Neuron (in vitro differentiated cells): ENCODE results near the gene EXOC3L1.

Source experiments
- H2AFZ ChIP-seq: one replicate; pipeline ENCODE4 v1.6.1; 2013; ENCODE audit warnings: low read depth, mild to moderate bottlenecking, inconsistent platforms, low read length, moderate library complexity
- H3K27me3 ChIP-seq: one replicate; pipeline ENCODE4 v1.6.1; 2013; ENCODE audit warnings: low read length; ENCODE audit not compliant: insufficient read depth
- H3K36me3 ChIP-seq: one replicate; pipeline ENCODE4 v1.6.1; 2013; ENCODE audit warnings: low read length; ENCODE audit not compliant: insufficient read depth
- H3K4me1 ChIP-seq: one replicate; pipeline ENCODE4 v1.6.1; 2013; ENCODE audit warnings: low read length; ENCODE audit not compliant: insufficient read depth
- H3K4me3 ChIP-seq: 2 replicates; pipeline ENCODE4 v1.5.1; 2013; ENCODE audit warnings: mild to moderate bottlenecking, low read length, moderate library complexity
- H3K9me3 ChIP-seq: one replicate; pipeline ENCODE4 v1.6.1; 2013; ENCODE audit warnings: low read length

EXOC3L1 gene

DNA sequence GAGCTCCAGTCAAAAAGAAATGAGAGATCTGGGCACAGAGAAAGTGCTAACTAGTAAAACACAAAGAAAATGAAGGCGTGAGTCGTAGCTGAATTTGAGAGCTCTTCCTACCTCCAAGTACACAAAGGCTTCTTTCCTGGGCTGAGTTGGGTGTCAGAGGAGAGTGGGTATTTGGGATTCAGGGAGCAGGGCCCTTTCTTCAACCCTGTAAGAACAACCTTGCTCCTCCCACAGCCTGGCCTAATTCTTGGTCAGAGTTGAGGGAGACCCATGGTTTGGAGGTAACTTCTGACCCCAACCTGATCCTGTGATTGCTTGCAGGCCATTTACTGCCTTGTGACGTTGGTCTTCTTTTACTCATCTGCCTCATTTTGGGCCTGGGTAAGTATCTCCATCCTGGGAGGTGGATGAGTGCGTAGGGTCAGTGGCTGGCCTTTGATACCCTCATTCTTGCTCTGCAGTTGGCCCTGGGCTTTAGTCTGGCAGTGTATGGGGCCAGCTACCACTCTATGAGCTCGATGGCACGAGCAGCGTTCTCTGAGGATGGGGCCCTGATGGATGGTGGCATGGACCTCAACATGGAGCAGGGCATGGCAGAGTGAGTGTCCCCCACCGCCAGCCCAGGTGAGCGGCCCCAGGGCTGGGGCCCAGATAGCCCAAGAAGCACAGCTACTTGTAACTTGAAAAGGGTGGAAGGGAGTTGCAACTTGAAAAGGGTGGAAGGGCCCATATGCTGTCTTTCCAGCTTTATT lies 38.3 kb upstream of the EXOC3L1 start:
- H3K36me3 ChIP-seq = peaks cover 37% of the 10 kb centered on the region

DNA sequence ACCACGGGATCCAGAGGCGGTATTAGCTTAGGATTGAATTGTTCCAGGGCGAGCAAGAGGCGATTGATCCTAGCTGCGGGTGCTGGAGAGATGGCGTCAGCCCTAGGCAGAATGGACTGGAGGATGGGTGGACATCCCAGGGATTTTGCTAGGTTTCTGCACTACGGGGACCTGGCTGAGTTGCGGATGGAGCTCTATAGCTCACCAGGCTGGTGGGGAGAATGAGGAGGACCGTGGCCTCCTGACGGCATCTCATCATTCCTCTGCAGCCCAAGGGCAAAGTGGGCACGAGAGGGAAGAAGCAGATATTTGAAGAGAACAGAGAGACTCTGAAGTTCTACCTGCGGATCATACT lies 37.6 kb upstream of the EXOC3L1 start:
- Histone ChIP-seq H3K4me1 (peaks cover 21% of the 10 kb centered on the region), H3K4me3 (peak overlapping the region; percentile 80), H3K36me3 (peaks cover 40% of the 10 kb centered on the region), H3K9me3 (no peaks in the 10 kb centered on the region), H3K27me3 (no peaks in the 10 kb centered on the region), H2AFZ (peak overlapping the region; percentile 57)

More for the DNA sequence above, 38.3 kb upstream of the EXOC3L1 start:
- Histone ChIP-seq H3K9me3 (no peaks in the 10 kb centered on the region), H3K27me3 (no peaks in the 10 kb centered on the region), H3K4me3 (peak overlapping the region; percentile 80), H3K4me1 (peaks cover 21% of the 10 kb centered on the region), H2AFZ (no peak overlapping the region)

DNA sequence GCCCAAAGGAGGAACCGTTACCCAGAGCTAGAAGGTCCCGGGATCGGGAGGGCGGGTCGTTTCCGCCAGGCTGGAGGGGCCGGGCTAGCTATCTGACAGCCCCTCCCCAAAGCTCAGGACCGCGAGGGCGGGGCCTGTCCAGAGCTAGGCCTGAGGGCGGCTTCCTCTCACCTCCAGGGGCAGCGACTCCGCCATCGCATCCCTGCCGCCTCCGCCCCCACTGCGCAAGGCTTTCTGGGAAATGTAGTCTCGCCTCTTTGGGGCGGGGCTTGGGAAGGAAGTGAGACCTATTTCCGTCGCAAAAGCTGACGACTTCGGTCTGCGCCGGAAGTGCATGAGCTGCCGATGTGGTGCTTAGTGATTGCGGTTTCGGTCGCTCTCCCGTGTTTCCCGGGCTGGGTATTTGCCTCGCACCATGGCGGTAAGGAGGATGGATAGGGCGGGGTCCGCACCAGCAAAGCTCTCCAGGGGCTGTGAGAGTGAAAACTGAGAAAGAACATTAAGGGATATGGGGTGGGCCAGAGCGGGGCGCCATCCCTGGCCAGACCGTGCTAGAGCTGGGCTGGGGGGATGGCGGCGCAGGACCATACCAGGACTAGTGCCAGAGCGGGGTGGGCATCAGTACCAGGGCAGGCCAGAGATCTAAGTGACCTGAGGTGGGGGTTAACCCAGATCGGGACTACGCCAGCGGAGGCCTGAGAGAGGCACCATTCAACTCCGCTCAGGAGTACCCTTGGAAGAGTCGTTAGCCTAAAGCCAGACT lies 37.0 kb upstream of the EXOC3L1 start, which contains the start of gene TMEM208:
TSS of gene TMEM208 (plus strand) at position 327 of the 763 bp plus-strand sequence. CDS start at position 416, 89 bp downstream.
- no peaks in the 10 kb centered on the region for H3K27me3 ChIP-seq
- H3K36me3 ChIP-seq = peaks cover 40% of the 10 kb centered on the region
- no peaks in the 10 kb centered on the region for H3K9me3 ChIP-seq
- H3K4me1 ChIP-seq = peaks cover 21% of the 10 kb centered on the region
- peak within 1 kb of the TSS; percentile 80 for H3K4me3 ChIP-seq
- H2AFZ ChIP-seq = peak within 1 kb of the TSS; percentile 57

DNA sequence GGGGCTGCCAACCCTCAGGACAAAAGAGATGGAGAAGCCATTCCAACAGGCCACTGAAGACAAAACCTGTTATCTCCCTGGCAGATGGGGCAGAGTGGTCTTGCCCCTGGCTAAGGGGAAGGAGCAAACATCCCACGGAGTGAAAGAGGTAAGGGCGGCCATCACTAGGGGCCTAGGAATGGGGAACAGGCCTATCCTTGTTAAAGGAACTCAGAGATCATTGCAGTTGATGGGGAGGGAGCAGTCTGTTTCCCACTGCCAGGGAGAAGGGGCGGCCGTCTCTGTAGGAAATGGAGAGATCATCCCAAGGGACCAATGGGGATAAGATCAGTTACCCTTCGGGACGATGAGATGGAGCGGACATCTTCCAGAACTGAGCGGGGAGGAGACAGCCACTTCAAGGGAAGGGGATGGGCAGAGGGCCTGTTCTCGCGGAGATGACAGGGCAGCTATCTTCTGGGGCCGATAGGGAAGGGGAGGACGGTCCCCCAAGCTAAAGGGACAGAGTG lies 36.4 kb upstream of the EXOC3L1 start:
- peaks cover 21% of the 10 kb centered on the region for H3K4me1 ChIP-seq
- peak overlapping the region; percentile 18 for H2AFZ ChIP-seq
- H3K4me3 ChIP-seq = peak overlapping the region; percentile 80
- H3K9me3 ChIP-seq = no peaks in the 10 kb centered on the region
- H3K36me3 ChIP-seq = peaks cover 33% of the 10 kb centered on the region
- H3K27me3 ChIP-seq = no peaks in the 10 kb centered on the region

DNA sequence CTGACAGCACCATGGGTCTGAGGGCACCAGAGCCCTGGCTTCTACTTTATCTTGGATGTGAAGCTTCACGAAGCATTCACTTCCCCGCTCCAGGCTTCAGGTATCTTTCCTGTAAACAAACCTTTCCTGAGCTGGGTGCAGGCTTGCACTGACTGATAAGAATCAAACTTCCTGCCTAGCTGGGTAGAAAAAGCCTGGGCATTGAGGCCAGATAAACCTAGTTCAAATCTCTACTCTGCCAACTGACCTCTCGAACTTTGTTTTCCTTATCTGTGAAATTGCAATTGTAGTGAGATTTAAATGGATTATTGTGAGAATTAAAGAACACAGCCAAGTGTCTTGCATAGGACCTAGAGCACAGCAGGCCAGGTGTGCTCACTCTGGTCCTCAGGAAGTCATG lies 34.1 kb upstream of the EXOC3L1 start:
- Histone ChIP-seq H3K4me3 (no peak overlapping the region), H3K27me3 (no peaks in the 10 kb centered on the region), H3K4me1 (peaks cover 21% of the 10 kb centered on the region), H2AFZ (no peak overlapping the region), H3K9me3 (no peaks in the 10 kb centered on the region), H3K36me3 (peaks cover 10% of the 10 kb centered on the region)

DNA sequence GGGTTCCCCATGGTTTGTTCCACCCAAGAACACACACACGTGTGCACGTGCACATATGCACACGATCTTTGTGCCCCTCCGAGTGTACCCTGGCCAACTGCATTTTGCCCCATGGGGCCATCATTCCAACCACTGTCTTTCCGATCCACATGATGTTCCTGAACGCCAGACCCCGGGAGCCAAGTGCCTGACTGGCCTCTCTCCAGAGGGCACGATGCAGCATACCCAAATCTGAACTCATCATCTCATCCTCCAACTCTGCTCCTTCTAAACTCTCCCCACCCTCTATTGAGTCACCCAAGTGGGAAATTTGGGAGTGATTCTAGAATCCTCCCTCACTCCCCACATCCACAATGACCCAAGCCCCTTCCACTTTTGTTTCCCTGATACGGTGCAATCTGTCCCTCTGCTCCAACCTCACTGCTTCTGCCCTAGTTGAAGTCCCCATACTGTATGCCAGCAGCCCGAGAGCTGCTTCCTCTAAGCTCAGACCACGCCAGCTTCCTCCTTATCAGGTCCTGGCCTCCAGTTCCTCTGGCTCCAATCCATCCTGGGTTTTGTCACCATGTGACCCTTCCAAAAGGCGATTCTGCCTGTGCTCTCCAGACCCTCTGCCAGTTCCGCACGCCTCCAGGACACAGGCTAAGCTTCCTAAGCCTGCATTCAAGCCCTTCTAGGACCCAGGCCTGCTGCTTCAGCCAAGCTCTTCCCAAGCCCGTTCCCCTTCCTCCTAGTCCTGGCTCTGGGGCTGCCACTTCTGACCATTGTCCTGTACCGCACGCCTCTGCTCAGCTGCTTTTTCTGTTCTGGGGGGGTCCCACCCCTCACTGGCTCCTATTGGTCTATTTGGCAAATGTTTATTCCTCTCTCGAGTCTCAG lies 26.9 kb upstream of the EXOC3L1 start:
- Histone ChIP-seq H3K36me3 (peaks cover 10% of the 10 kb centered on the region), H3K27me3 (no peaks in the 10 kb centered on the region), H2AFZ (no peak overlapping the region), H3K4me1 (no peaks in the 10 kb centered on the region), H3K9me3 (no peaks in the 10 kb centered on the region), H3K4me3 (no peak overlapping the region)

DNA sequence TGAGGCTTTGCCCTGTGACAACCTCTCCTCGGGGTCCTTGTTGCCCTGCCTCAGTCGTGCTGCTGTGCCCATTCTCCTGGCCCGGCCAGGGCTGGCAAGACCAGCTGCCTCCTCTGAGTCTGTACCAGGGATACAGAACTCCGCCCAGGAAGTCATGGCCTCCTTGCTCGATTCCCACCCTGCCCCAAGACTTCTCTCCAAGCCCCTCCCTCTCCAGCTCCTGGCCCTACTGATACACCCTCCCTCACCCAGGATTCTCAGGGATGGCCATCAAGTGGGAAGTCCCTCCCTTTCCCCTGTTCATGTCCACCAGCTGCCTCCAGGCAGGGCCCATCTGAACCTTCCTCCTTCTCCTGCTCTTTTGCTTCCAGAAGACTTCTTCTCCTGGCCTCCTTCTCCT lies 25.8 kb upstream of the EXOC3L1 start:
- H3K9me3 ChIP-seq = no peaks in the 10 kb centered on the region
- H3K4me3 ChIP-seq = no peak overlapping the region
- no peak overlapping the region for H2AFZ ChIP-seq
- H3K4me1 ChIP-seq = no peaks in the 10 kb centered on the region
- H3K27me3 ChIP-seq = no peaks in the 10 kb centered on the region
- H3K36me3 ChIP-seq = peaks cover 15% of the 10 kb centered on the region

DNA sequence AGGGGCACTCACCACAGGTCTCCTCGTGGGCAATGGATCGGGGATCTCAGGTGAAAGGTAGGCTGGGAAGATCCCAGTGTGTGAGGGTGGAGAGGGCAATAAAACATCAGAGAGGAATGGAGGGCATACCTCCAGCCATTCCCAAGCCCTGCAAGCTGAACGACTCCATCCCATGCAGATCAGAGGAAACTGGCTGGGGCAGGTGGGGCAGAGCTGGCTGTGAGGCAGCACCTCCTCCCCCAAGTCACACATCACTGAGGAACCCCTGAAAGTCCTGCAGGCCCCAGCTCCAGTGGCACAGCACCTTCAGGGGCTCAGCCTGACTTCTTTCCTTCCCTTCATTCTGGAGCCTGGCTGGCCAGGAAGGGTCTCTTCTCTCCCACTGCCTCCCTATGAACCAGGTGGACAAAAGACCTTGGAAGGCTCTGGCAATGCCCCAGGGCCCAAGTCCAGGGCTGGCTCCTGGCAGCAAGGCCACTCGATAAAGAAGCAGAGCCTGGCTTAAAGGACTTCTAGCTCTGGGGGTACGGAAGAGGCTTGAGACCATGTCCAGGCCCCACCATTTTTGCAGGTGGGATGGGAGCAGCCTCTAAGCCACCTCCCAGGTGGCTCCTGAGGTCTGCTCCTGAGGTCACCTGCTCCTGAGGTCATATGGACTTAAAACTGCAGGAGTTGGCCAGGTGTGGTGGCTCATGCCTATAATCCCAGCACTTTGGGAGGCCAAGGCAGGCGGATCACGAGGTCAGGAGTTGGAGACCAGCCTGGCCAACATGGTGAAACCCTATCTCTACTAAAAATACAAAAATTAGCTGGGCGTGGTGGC lies 23.5 kb upstream of the EXOC3L1 start:
- Histone ChIP-seq H2AFZ (no peak overlapping the region), H3K4me1 (no peaks in the 10 kb centered on the region), H3K4me3 (no peak overlapping the region), H3K27me3 (no peaks in the 10 kb centered on the region), H3K9me3 (no peaks in the 10 kb centered on the region), H3K36me3 (peaks cover 18% of the 10 kb centered on the region)

DNA sequence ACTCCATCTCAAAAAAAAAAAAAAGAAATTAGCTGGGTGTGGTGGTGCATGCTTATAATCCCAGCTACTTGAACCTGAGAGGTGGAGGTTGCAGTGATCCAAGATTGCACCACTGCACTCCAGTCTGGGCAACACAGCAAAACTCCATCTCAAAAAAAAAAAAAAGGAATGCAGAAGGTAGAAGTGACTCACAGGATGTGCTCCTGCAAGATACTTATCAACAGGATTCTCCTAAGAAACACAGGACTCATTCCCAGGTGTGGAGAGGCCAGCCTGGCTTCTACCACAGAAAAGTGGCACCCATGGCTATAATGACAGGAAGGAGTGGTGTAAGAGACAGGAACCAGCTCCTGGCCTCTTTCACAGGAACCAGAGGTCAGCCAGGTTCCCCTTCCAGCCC lies 22.8 kb upstream of the EXOC3L1 start:
- Histone ChIP-seq H3K27me3 (no peaks in the 10 kb centered on the region), H3K4me1 (no peaks in the 10 kb centered on the region), H2AFZ (no peak overlapping the region), H3K4me3 (no peak overlapping the region), H3K9me3 (no peaks in the 10 kb centered on the region), H3K36me3 (peaks cover 18% of the 10 kb centered on the region)

DNA sequence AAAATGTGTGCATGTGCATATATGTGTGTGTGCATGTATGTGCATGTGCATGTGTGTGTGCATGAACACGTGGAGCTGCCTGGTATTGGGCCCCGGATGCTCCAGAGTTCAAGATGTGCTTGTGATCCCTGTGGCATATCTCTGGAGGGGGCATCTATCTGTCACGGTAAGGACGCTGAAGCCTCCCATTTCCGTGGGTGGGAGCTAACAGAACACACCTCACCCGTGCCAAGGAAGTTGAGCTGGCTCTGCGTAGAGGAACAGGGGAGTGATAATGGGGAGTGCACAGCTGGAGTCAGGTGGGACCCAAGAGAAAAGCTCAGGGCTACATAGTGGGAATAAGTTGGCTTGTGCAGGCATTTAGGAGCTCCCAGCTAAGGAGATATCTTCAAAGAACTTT lies 21.7 kb upstream of the EXOC3L1 start:
- Histone ChIP-seq H3K4me1 (peaks cover 7% of the 10 kb centered on the region), H3K9me3 (no peaks in the 10 kb centered on the region)

DNA sequence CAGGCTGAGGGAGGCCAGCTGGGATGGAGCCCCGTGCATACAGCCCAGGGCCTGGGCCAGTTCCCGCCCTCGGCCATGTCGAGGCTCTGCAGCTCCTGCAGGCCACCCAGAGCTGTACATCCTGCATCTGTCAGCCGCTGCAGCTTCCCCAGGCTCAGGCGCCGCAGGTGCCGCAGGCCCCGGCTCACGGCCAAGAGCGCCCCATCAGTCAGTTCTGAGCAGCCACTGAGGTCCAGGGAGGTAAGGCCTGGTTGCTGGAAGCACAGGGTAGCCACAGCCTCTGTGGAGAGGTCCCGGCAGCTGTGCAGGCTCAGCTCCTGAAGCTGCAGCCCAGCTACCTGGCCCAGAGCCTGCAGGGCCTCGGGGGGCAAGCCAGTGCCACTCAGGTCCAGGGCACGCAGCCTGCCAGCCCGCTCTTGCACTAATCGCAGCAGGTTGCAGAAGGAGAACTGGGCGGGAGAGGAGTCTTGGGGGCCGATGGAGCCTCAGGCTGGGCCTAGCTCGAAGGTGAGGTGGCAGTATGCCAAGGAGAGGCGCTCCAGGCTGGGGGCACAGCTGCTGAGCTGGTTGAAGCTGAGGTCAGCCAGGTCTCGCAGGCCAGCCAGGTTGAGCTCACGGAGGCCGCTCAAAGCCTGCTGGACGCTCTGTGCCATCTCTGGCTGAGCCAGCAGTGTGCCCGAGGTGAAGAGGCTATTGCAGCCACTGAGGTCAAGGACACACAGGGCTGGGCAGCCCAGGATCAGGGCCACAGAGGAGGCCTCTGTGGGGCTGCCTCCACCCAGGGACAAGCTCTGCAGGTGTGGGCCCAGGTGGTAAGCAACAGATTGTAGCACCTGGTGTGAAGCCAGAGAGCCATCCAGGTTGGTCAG lies 20.4 kb upstream of the EXOC3L1 start:
- no peaks in the 10 kb centered on the region for H3K27me3 ChIP-seq
- no peak overlapping the region for H3K4me3 ChIP-seq
- no peak overlapping the region for H2AFZ ChIP-seq
- peaks cover 8% of the 10 kb centered on the region for H3K4me1 ChIP-seq
- peaks cover 14% of the 10 kb centered on the region for H3K36me3 ChIP-seq
- no peaks in the 10 kb centered on the region for H3K9me3 ChIP-seq

More for the DNA sequence above, 21.7 kb upstream of the EXOC3L1 start:
- H2AFZ ChIP-seq = no peak overlapping the region
- no peaks in the 10 kb centered on the region for H3K27me3 ChIP-seq
- H3K4me3 ChIP-seq = no peak overlapping the region
- H3K36me3 ChIP-seq = peaks cover 17% of the 10 kb centered on the region
